ENCODE data around the gene TBCD. TPM values are rescaled to one million over a fixed set of nuclear protein-coding genes. Genes with fewer than 3 reads are reported as not detected.

The TBCD gene
- total RNA-seq, 2 experiments from 2014 or later: 87.8 to 145 TPM

- POLR2A ChIA-PET: interaction anchor here (1.1 to 1.9 kb wide), 2 partner anchors 11 to 80 kb away, joined by 4 to 9 read pairs; no protein-coding TSS in a partner anchor
- intact Hi-C loops (cut with micrococcal nuclease; ENCODE audit: unreplicated experiment): loop anchor here (5.0 kb wide), 1 partner anchor 522 kb away; no protein-coding TSS in a partner anchor
Measured at GRCh38 chr17:82874011-82874835, 122.4 kb downstream of the TBCD start.

GRCh38 chr17:82875407-82875856, 123.6 kb downstream of the TBCD start:
- no TSS peak for BruUV-seq (replicated peaks)

More at GRCh38 chr17:82874011-82874835, 122.4 kb downstream of the TBCD start:
- no peak overlapping the region for H3K27ac ChIP-seq (ENCODE audit: low read depth, low read length, poor library complexity, severe bottlenecking)
- peaks cover 25% of the 10 kb centered on the region for H3K36me3 ChIP-seq (ENCODE audit: insufficient read depth, low read length)
- DNase-seq (ENCODE audit: low spot score): no peak
- H3K4me1 ChIP-seq (ENCODE audit: insufficient read depth, low read length, poor library complexity, severe bottlenecking): peaks cover 62% of the 10 kb centered on the region
- H3K9me2 ChIP-seq (ENCODE audit: insufficient read depth, low read length): no peaks in the 10 kb centered on the region
- TF ChIP-seq CTCF (conservative IDR thresholded peaks at IDR 0.05; ENCODE audit: low read length): no peak
- TF ChIP-seq EZH2phosphoT487 (IDR thresholded peaks at IDR 0.05; ENCODE audit: borderline replicate concordance, low read depth, low read length): no peak
- H4K20me1 ChIP-seq (ENCODE audit: insufficient read depth, low read length): no peaks in the 10 kb centered on the region
- no TSS peak for BruUV-seq (replicated peaks)
- no peak overlapping the region for H3K4me3 ChIP-seq (ENCODE audit: low read depth, low read length, poor library complexity, severe bottlenecking)
- H3K79me2 ChIP-seq (ENCODE audit: insufficient read depth, low read depth, low read length): peaks cover 4% of the 10 kb centered on the region; the same call in 1 of the 2 replicates
- H3K9me3 ChIP-seq (ENCODE audit: low read length): no peaks in the 10 kb centered on the region
- no peak overlapping the region for H2AFZ ChIP-seq (ENCODE audit: low read length)
- CTCF ChIA-PET (ENCODE audit: unreplicated experiment): no interaction called here
- no peak overlapping the region for H3K4me2 ChIP-seq (ENCODE audit: low read length)

More at GRCh38 chr17:82875407-82875856, 123.6 kb downstream of the TBCD start:
- no peaks in the 10 kb centered on the region for H4K20me1 ChIP-seq (ENCODE audit: insufficient read depth, low read length)
- H3K27ac ChIP-seq (ENCODE audit: low read depth, low read length, poor library complexity, severe bottlenecking): no peak overlapping the region
- TF ChIP-seq CTCF (conservative IDR thresholded peaks at IDR 0.05; ENCODE audit: low read length): no peak
- TF ChIP-seq EZH2phosphoT487 (IDR thresholded peaks at IDR 0.05; ENCODE audit: borderline replicate concordance, low read depth, low read length): no peak
- peaks cover 19% of the 10 kb centered on the region for H3K36me3 ChIP-seq (ENCODE audit: insufficient read depth, low read length)
- H3K4me2 ChIP-seq (ENCODE audit: low read length): no peak overlapping the region
- H3K9me2 ChIP-seq (ENCODE audit: insufficient read depth, low read length): no peaks in the 10 kb centered on the region
- H3K4me1 ChIP-seq (ENCODE audit: insufficient read depth, low read length, poor library complexity, severe bottlenecking): peaks cover 50% of the 10 kb centered on the region
- H2AFZ ChIP-seq (ENCODE audit: low read length): no peak overlapping the region
- ChIA-PET POLR2A (interaction anchor here (0.8 to 1.9 kb wide), 4 partner anchors 10 to 81 kb away, joined by 3 to 9 read pairs (median 4); no protein-coding TSS in a partner anchor), CTCF (ENCODE audit: unreplicated experiment) (no interaction called here)
- intact Hi-C loops (cut with micrococcal nuclease; ENCODE audit: unreplicated experiment): no loop called here
- H3K4me3 ChIP-seq (ENCODE audit: low read depth, low read length, poor library complexity, severe bottlenecking): no peak overlapping the region
- H3K79me2 ChIP-seq (ENCODE audit: insufficient read depth, low read depth, low read length): peaks cover 4% of the 10 kb centered on the region; the same call in 1 of the 2 replicates
- no peak for DNase-seq (ENCODE audit: low spot score)
- H3K9me3 ChIP-seq (ENCODE audit: low read length): no peaks in the 10 kb centered on the region

Data from OCI-LY7 (cell line).